NCI-H774 (cell line): Measurements from ENCODE around the gene PRAMEF26.
"Not testable (repeated sequence)": the region's sequence is repeated elsewhere in the genome, so short reads cannot be mapped to it uniquely, and the experiment has no call there.

Experiments used
- DNase-seq: peaks from one replicate; lab custom pipeline; 2025; lab: John Stamatoyannopoulos, UW

The PRAMEF26 gene

GRCh38 chr1:13155909-13156308, at the start of gene PRAMEF26:
Gene PRAMEF26, minus strand, starts transcription at chr1:13156009. Its CDS starts 2,914 bp downstream, at chr1:13153095.
- DNase-seq, result not testable (repeated sequence)

DNA sequence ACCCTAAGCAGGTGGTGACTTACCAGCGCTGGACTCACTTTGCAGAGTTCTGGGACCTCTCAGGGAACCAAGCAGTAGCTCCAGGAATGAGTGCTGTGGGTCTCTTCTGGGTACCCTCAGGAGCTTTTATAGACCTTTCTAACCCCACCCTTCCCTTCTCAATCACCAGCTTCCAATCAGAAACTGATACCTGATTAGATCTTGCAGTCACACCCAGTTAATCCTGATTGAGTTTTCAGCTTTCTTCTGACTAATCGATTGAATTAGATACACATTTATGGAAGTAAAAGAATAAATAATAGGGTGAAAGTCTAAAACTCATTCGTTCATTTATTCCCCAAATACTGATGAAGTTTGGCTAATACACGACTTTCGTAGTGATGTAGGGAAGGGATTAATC, 45.5 kb upstream of the PRAMEF26 start, which contains the start of gene PRAMEF13:
TSS of gene PRAMEF13 (minus strand) at position 101 of the 400 bp plus-strand sequence. CDS start 1,820 bp downstream, outside the sequence.
- not testable (repeated sequence) for DNase-seq

DNA sequence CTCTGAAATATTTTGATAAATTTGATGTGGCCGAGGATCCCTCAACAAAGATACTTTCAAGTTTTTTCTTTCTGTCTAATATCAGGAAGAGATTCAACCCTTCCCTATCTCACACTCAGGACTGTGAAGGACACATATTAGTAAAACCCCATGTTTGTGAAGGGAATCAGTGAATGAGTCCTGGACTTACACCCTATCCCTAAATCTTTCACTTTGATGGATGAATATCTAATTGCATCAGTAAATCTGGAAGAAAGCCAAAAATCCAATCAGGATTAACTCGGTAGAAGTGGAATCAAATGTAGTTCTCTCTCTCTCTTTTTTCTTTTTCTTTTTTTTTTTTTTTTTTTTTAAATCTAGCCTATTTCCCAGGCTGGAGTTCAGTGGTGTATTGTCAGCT, 15.7 kb upstream of the PRAMEF26 start, which contains the start of gene PRAMEF9:
TSS of gene PRAMEF9 (plus strand) at position 301 of the 400 bp plus-strand sequence. CDS start 3,433 bp downstream, outside the sequence.
- DNase-seq, result not testable (repeated sequence)

DNA sequence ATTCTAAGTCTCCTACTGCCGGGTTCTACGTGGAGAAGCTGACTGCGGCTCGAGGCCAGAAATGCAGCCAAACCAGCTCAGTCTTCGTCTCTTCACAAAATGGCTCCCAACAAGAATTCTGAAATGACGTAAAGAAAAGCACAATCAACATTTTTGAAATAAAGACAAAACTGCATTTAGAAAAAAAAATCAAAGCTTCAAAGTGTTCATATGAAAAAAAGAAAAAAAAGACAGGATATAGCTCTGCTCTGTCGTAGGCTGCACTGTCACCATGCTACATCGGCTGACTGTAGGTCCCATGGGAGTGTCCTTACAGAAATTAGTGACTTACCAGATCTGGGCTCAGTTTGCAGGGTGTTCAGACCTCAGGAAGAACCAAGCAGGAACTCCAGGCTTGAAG, 9.7 kb upstream of the PRAMEF26 start, which contains the start of gene HNRNPCL4:
TSS of gene HNRNPCL4 (minus strand) at position 101 of the 400 bp plus-strand sequence. CDS start 164 bp downstream, outside the sequence.
- not testable (repeated sequence) for DNase-seq

- DNase-seq, result not testable (repeated sequence)
Observed at GRCh38 chr1:13116754-13117153, 39.1 kb downstream of the PRAMEF26 start, which contains the start of gene HNRNPCL2. Gene HNRNPCL2, minus strand, starts transcription at chr1:13116854. Its CDS starts 454 bp downstream, at chr1:13116400.
